ENCODE data around the gene PDE4B. TPM values are rescaled to one million over a fixed set of nuclear protein-coding genes. Genes with fewer than 3 reads are reported as not detected.

PDE4B gene
- total RNA-seq, 2 donors from 2014 or later = 4.3 to 18.0 TPM

DNA sequence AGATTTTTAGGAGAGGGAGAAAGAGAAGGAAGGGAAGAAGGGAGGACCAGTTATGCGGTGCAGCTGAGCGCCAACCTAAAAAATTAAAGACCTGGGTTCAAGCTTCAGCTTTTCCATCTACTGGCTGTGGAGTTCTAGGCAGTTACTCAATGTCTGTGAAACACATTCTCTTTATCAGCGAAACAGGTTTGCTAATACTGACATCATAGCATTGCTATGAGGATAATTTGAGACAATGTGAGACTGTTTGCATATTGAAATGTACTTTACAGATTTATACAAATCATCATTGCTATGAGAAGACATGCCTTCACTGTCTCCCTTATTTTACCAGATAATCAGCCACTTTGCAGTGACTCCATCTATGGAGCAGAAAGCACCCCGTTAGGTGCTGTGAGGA is 518.4 kb downstream of the PDE4B start:
- Mint-ChIP-seq H3K9me3 (no peaks in the 10 kb centered on the region), H3K4me1 (peaks cover 6% of the 10 kb centered on the region), H3K27me3 (ENCODE audit: insufficient read depth) (no peaks in the 10 kb centered on the region), H3K4me3 (no peak overlapping the region), H3K36me3 (ENCODE audit: low read depth) (no peaks in the 10 kb centered on the region), H3K27ac (no peak overlapping the region)
- TF ChIP-seq, protein P1, sequence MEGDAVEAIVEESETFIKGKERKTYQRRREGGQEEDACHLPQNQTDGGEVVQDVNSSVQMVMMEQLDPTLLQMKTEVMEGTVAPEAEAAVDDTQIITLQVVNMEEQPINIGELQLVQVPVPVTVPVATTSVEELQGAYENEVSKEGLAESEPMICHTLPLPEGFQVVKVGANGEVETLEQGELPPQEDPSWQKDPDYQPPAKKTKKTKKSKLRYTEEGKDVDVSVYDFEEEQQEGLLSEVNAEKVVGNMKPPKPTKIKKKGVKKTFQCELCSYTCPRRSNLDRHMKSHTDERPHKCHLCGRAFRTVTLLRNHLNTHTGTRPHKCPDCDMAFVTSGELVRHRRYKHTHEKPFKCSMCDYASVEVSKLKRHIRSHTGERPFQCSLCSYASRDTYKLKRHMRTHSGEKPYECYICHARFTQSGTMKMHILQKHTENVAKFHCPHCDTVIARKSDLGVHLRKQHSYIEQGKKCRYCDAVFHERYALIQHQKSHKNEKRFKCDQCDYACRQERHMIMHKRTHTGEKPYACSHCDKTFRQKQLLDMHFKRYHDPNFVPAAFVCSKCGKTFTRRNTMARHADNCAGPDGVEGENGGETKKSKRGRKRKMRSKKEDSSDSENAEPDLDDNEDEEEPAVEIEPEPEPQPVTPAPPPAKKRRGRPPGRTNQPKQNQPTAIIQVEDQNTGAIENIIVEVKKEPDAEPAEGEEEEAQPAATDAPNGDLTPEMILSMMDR (conservative IDR thresholded peaks at IDR 0.05) = no peak
- Histone ChIP-seq H3K27me3 (ENCODE audit: control insufficient read depth, insufficient read depth, low read length, poor library complexity, severe bottlenecking) (no peaks in the 10 kb centered on the region), H3K4me1 (ENCODE audit: control insufficient read depth, insufficient read depth, low read length) (peaks cover 3% of the 10 kb centered on the region), H3K9me3 (ENCODE audit: control insufficient read depth, low read length) (no peaks in the 10 kb centered on the region), H3K9ac (ENCODE audit: extremely low read depth, low read length, poor library complexity, severe bottlenecking) (no peak overlapping the region), H3K4me3 (ENCODE audit: low read length) (no peak overlapping the region), H3K36me3 (ENCODE audit: control insufficient read depth, insufficient read depth, low read length) (no peaks in the 10 kb centered on the region), H3K27ac (ENCODE audit: low read depth, low read length) (no peak overlapping the region)
- WGBS, 2 experiments (ENCODE audit: insufficient coverage in 1 of 2, insufficient read length in 1 of 2) = 80 to 83% methylated on average over 3 to 4 of the region's 4 CpGs
- DNase-seq = no peak

- H3K27me3 Mint-ChIP-seq (ENCODE audit: insufficient read depth) = no peaks in the 10 kb centered on the region
- Histone ChIP-seq H3K4me1 (ENCODE audit: control insufficient read depth, insufficient read depth, low read length) (peaks cover 3% of the 10 kb centered on the region), H3K4me3 (ENCODE audit: low read length) (no peak overlapping the region), H3K27me3 (ENCODE audit: control insufficient read depth, insufficient read depth, low read length, poor library complexity, severe bottlenecking) (no peaks in the 10 kb centered on the region), H3K9me3 (ENCODE audit: control insufficient read depth, low read length) (no peaks in the 10 kb centered on the region), H3K9ac (ENCODE audit: extremely low read depth, low read length, poor library complexity, severe bottlenecking) (no peak overlapping the region), H3K27ac (ENCODE audit: low read depth, low read length) (no peak overlapping the region), H3K36me3 (ENCODE audit: control insufficient read depth, insufficient read depth, low read length) (no peaks in the 10 kb centered on the region)
- no peak overlapping the region for H3K4me3 Mint-ChIP-seq
- no peak overlapping the region for H3K27ac Mint-ChIP-seq
- H3K4me1 Mint-ChIP-seq = peaks cover 8% of the 10 kb centered on the region
- 95 to 100% methylated on average over 6 of the region's 6 CpGs for WGBS, 2 experiments (ENCODE audit: insufficient coverage in 1 of 2, insufficient read length in 1 of 2)
- no peak for DNase-seq
- H3K9me3 Mint-ChIP-seq = no peaks in the 10 kb centered on the region
- H3K36me3 Mint-ChIP-seq (ENCODE audit: low read depth) = no peaks in the 10 kb centered on the region
- TF ChIP-seq, protein P1 (conservative IDR thresholded peaks at IDR 0.05) = no peak
These were observed 518.9 kb downstream of the PDE4B start for GRCh38 chr1:66311628-66312027.

- TF ChIP-seq, protein P1 (conservative IDR thresholded peaks at IDR 0.05) = no peak
- 83 to 84% methylated on average over 4 of the region's 4 CpGs for WGBS, 2 experiments (ENCODE audit: insufficient coverage in 1 of 2, insufficient read length in 1 of 2)
- Mint-ChIP-seq H3K27ac (no peak overlapping the region), H3K4me3 (no peak overlapping the region), H3K36me3 (ENCODE audit: low read depth) (no peaks in the 10 kb centered on the region), H3K27me3 (ENCODE audit: insufficient read depth) (no peaks in the 10 kb centered on the region), H3K4me1 (peaks cover 15% of the 10 kb centered on the region), H3K9me3 (no peaks in the 10 kb centered on the region)
- Histone ChIP-seq H3K36me3 (ENCODE audit: control insufficient read depth, insufficient read depth, low read length) (no peaks in the 10 kb centered on the region), H3K4me1 (ENCODE audit: control insufficient read depth, insufficient read depth, low read length) (peaks cover 9% of the 10 kb centered on the region), H3K9ac (ENCODE audit: extremely low read depth, low read length, poor library complexity, severe bottlenecking) (no peak overlapping the region), H3K9me3 (ENCODE audit: control insufficient read depth, low read length) (no peaks in the 10 kb centered on the region), H3K27ac (ENCODE audit: low read depth, low read length) (no peak overlapping the region), H3K27me3 (ENCODE audit: control insufficient read depth, insufficient read depth, low read length, poor library complexity, severe bottlenecking) (no peaks in the 10 kb centered on the region), H3K4me3 (ENCODE audit: low read length) (no peak overlapping the region)
- DNase-seq = no peak
These were observed 519.7 kb downstream of the PDE4B start for GRCh38 chr1:66312271-66312990.

Data from endodermal cell (in vitro differentiated cells).